Loucy (cell line): ENCODE data around the gene RAD21L1.
"Not testable (repeated sequence)": the region's sequence is repeated elsewhere in the genome, so short reads cannot be mapped to it uniquely, and the experiment has no call there.

ENCODE experiments used
- H2AFZ ChIP-seq: fragments of 200-600 bp; sonication (generic); 2 replicates; pipeline ENCODE4 v1.6.0; 2016; ENCODE audit warnings: antibody characterized with exemption, mild to moderate bottlenecking, low read length, moderate library complexity
- H3F3A ChIP-seq: fragments of 200-600 bp; 2 replicates; pipeline ENCODE4 v1.6.0; 2016; ENCODE audit warnings: antibody characterized with exemption, low read depth, mild to moderate bottlenecking
- H3K27me3 ChIP-seq: fragments of 200-600 bp; sonication (generic); 2 replicates; pipeline ENCODE4 v1.6.1; 2014; ENCODE audit warnings: low read length, mild to moderate bottlenecking; ENCODE audit not compliant: insufficient read depth, poor library complexity, severe bottlenecking
- H3K36me3 ChIP-seq: fragments of 200-600 bp; sonication (generic); 2 replicates; pipeline ENCODE4 v1.6.1; 2016; ENCODE audit warnings: low read length; ENCODE audit not compliant: insufficient read depth
- H3K4me1 ChIP-seq: fragments of 200-600 bp; sonication (generic); 2 replicates; pipeline ENCODE4 v1.5.1; 2014; ENCODE audit warnings: low read length, mild to moderate bottlenecking; ENCODE audit not compliant: insufficient read depth, poor library complexity, severe bottlenecking
- H3K4me2 ChIP-seq: fragments of 200-600 bp; sonication (generic); 2 replicates; pipeline ENCODE4 v1.6.0; 2014; ENCODE audit warnings: antibody characterized with exemption, low read length, low read depth, mild to moderate bottlenecking; ENCODE audit not compliant: poor library complexity, severe bottlenecking
- H3K4me3 ChIP-seq: fragments of 200-600 bp; sonication (generic); 2 replicates; pipeline ENCODE4 v1.5.1; 2014; ENCODE audit warnings: low read length, mild to moderate bottlenecking, mixed read lengths; ENCODE audit not compliant: poor library complexity, severe bottlenecking
- H3K79me2 ChIP-seq: fragments of 200-600 bp; sonication (generic); 2 replicates; pipeline ENCODE4 v1.6.1; 2014; ENCODE audit warnings: low read length; ENCODE audit not compliant: insufficient read depth
- H3K9ac ChIP-seq: fragments of 200-600 bp; sonication (generic); 2 replicates; pipeline ENCODE4 v1.6.0; 2014; ENCODE audit warnings: mild to moderate bottlenecking, low read depth, low read length, moderate library complexity; ENCODE audit not compliant: poor library complexity, severe bottlenecking
- H3K9me2 ChIP-seq: fragments of 200-600 bp; sonication (generic); replicated peaks from 2 replicates; pipeline ENCODE4 v1.6.1; 2016; ENCODE audit warnings: low read depth, low read length, mixed read lengths
- H3K9me3 ChIP-seq: fragments of 200-600 bp; sonication (generic); 2 replicates; pipeline ENCODE4 v1.6.1; 2014; ENCODE audit warnings: mild to moderate bottlenecking, antibody characterized with exemption, low read length, low read depth; ENCODE audit not compliant: insufficient read depth
- H4K20me1 ChIP-seq: fragments of 200-600 bp; sonication (generic); 2 replicates; pipeline ENCODE4 v1.6.0; 2014; ENCODE audit warnings: antibody characterized with exemption, low read length, mild to moderate bottlenecking; ENCODE audit not compliant: insufficient read depth, poor library complexity, severe bottlenecking
- EZH2phosphoT487 ChIP-seq: fragments of 200-600 bp; IDR thresholded peaks from 2 replicates; pipeline ENCODE4 v1.6.1; 2018; ENCODE audit warnings: antibody characterized with exemption, mild to moderate bottlenecking, moderate library complexity, borderline replicate concordance
- TF ChIP-seq, protein P1 (sequence below): fragments of 200-600 bp; sonication (generic); conservative IDR thresholded peaks from 2 replicates; pipeline ENCODE4 v1.5.1; 2014; ENCODE audit warnings: mild to moderate bottlenecking, antibody characterized with exemption, low read length

RAD21L1 gene

DNA sequence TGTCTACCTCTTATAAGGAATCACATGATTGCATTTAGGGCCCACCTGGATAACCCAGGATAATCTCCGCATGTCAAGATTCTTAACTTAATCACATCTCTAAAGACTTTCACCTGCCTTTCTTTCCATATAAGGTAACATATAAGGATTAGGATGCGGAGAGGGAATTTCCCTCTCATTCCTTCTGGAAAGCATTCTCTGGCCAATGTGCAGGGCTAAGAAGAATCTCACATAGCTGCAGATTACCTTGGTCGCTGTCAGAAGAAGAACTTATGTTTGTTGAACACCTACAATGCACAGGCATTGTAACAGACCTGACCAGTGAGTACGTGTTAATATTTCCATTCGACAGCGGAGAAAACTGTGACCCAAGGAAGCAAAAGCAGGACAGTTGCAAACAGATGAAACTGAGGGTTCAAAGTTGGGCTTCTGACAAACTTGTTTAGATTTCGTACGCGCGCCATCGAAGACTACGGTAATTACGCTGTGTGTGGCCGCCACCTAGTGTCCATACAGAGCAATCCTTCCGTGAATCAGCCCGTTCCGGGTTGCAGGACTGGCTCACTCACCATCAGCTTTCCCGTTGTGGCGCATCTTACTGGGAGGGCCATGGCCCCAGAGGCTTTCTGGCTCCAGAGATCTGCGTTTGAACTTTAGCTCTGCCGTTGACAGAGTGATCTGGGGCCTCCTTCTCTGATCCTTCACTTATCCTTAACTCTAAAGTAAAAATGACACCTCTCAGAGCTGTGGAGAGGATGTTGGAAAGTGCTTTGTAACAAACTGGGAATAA lies 13.0 kb upstream of the RAD21L1 start:
- H3F3A ChIP-seq, result no peaks in the 10 kb centered on the region
- TF ChIP-seq EZH2phosphoT487, result no peak
- TF ChIP-seq, protein P1, sequence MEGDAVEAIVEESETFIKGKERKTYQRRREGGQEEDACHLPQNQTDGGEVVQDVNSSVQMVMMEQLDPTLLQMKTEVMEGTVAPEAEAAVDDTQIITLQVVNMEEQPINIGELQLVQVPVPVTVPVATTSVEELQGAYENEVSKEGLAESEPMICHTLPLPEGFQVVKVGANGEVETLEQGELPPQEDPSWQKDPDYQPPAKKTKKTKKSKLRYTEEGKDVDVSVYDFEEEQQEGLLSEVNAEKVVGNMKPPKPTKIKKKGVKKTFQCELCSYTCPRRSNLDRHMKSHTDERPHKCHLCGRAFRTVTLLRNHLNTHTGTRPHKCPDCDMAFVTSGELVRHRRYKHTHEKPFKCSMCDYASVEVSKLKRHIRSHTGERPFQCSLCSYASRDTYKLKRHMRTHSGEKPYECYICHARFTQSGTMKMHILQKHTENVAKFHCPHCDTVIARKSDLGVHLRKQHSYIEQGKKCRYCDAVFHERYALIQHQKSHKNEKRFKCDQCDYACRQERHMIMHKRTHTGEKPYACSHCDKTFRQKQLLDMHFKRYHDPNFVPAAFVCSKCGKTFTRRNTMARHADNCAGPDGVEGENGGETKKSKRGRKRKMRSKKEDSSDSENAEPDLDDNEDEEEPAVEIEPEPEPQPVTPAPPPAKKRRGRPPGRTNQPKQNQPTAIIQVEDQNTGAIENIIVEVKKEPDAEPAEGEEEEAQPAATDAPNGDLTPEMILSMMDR, result peak; percentile 81
- H3K4me2 ChIP-seq, result peak overlapping the region; percentile 24
- peak overlapping the region; percentile 87 for H2AFZ ChIP-seq
- H3K27me3 ChIP-seq, result no peaks in the 10 kb centered on the region
- H3K36me3 ChIP-seq, result no peaks in the 10 kb centered on the region
- H3K9ac ChIP-seq, result no peak overlapping the region
- no peak overlapping the region for H3K4me3 ChIP-seq
- H3K79me2 ChIP-seq, result no peaks in the 10 kb centered on the region
- no peaks in the 10 kb centered on the region for H3K9me2 ChIP-seq
- no peaks in the 10 kb centered on the region for H3K4me1 ChIP-seq
- H3K9me3 ChIP-seq, result no peaks in the 10 kb centered on the region
- no peaks in the 10 kb centered on the region for H4K20me1 ChIP-seq

DNA sequence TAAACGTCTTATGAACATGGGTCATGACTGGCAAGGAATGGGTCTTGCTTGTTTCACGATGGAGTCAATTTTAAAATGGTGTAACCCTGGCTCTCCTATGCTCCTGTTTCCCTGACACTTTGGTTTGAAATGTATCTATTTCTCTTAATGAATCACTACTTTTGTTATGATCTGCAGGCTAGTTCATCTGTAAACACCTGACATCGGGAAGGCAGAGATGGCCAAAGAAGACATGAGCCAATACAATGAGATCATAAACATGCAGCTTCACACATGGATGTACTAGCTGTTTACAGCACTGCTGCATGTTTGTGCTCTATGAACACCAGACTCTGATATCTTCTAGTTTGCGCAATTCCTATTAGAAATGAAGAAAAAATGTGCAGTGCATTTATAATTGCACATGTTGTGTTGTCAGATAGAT lies 11.0 kb upstream of the RAD21L1 start:
- Histone ChIP-seq H3K36me3 (no peaks in the 10 kb centered on the region), H3K4me1 (no peaks in the 10 kb centered on the region), H3K9me2 (no peaks in the 10 kb centered on the region), H3K9ac (no peak overlapping the region), H3K79me2 (no peaks in the 10 kb centered on the region), H3K4me3 (no peak overlapping the region), H2AFZ (no peak overlapping the region), H3F3A (no peaks in the 10 kb centered on the region), H3K9me3 (no peaks in the 10 kb centered on the region), H3K27me3 (no peaks in the 10 kb centered on the region), H3K4me2 (no peak overlapping the region), H4K20me1 (no peaks in the 10 kb centered on the region)
- TF ChIP-seq EZH2phosphoT487, result no peak
- TF ChIP-seq, protein P1, result no peak

DNA sequence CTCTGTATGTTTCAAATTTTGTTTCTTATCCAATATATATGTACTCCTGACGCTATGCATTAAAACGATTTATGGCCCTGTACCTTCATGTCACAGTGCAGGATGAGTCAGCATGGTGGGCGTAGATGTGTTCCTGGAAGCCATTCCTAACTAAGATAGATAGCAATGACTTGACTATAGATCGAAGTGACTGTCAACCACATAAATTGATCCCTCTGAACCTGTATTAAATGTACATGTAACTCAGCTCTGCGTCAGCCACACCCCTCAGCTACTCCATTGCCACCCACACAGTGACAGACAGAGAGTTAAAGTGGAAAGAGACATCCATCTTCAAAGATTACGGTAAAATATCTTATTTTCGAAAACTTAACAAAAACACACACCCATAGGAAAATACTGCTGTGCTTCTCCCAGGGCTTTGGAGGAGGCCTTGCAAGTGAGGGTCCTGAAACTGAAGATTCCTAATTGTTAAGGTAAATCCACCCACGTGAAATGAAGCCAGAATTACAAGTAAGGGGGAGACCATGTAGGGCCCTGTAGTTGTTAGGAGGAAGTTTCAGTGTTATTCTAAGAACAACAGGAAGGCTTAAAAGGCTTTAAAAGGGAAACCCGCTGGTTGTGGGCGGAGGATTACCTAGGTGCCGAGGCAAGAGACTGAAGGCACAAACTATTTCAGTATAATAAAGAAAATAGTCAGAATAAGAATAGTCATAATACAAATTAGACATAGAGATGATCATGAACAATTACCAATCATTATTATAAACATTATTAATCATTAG lies 10.3 kb upstream of the RAD21L1 start:
- Histone ChIP-seq H3K9me2 (no peaks in the 10 kb centered on the region), H3K4me1 (no peaks in the 10 kb centered on the region), H3K9ac (no peak overlapping the region), H3K36me3 (no peaks in the 10 kb centered on the region), H3K4me3 (no peak overlapping the region), H3K79me2 (no peaks in the 10 kb centered on the region), H2AFZ (no peak overlapping the region), H3K27me3 (no peaks in the 10 kb centered on the region), H4K20me1 (no peaks in the 10 kb centered on the region), H3F3A (no peaks in the 10 kb centered on the region), H3K9me3 (no peaks in the 10 kb centered on the region), H3K4me2 (no peak overlapping the region)
- TF ChIP-seq, protein P1, result no peak
- TF ChIP-seq EZH2phosphoT487, result no peak

DNA sequence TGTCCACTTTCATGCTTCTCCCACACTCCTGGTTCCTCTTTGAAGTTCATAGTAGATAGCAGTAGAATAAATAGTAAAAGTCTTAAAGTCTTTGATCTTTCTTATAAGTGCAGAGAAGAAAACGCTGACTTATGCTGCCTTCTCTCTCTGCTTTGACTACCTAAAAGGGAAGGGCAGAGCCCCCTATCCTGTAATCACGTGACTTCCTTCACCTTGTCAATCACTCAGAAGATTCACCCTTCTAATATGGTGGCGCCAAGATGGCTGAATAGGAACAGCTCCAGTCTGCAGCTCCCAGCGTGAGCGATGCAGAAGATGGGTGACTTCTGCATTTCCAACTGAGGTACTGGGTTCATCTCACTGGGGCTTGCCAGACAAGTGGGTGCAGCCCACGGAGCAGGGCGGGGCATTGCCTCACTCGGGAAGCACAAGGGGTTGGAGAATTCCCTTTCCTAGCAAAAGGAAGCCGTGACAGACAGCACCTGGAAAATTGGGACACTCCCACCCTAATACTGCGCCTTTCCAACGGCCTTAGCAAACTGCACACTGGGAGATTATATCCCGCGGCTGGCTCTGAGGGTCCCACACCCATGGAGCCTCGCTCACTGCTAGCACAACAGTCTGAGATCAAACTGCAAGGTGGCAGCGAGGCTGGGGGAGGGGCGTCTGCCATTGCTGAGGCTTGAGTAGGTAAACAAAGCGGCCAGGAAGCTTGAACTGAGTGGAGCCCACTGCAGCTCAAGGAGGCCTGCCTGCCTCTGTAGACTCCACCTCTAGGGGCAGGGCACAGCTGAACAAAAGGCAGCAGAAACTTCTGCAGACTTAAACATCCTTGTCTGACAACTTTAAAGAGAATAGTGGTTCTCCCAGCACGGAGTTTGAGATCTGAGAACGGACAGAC lies 9.1 kb upstream of the RAD21L1 start:
- not testable (repeated sequence) for H3K9me2 ChIP-seq, H3K9me3 ChIP-seq, H3K36me3 ChIP-seq, H3K4me3 ChIP-seq, H3K27me3 ChIP-seq, H3F3A ChIP-seq, H3K79me2 ChIP-seq, H3K4me2 ChIP-seq, H4K20me1 ChIP-seq, H3K9ac ChIP-seq, H2AFZ ChIP-seq, H3K4me1 ChIP-seq
